Activated CD8-positive, alpha-beta memory T cell treated with anti-CD3 and anti-CD28 coated beads, Interleukin-2, amount 50 U/mL, for 4 hours (primary cell): ENCODE data around the gene ANKFY1.

Source experiments
- DNase-seq: peaks from one replicate; pipeline ENCODE4 v3.0.0-alpha.2; 2020

The ANKFY1 gene, protein sequence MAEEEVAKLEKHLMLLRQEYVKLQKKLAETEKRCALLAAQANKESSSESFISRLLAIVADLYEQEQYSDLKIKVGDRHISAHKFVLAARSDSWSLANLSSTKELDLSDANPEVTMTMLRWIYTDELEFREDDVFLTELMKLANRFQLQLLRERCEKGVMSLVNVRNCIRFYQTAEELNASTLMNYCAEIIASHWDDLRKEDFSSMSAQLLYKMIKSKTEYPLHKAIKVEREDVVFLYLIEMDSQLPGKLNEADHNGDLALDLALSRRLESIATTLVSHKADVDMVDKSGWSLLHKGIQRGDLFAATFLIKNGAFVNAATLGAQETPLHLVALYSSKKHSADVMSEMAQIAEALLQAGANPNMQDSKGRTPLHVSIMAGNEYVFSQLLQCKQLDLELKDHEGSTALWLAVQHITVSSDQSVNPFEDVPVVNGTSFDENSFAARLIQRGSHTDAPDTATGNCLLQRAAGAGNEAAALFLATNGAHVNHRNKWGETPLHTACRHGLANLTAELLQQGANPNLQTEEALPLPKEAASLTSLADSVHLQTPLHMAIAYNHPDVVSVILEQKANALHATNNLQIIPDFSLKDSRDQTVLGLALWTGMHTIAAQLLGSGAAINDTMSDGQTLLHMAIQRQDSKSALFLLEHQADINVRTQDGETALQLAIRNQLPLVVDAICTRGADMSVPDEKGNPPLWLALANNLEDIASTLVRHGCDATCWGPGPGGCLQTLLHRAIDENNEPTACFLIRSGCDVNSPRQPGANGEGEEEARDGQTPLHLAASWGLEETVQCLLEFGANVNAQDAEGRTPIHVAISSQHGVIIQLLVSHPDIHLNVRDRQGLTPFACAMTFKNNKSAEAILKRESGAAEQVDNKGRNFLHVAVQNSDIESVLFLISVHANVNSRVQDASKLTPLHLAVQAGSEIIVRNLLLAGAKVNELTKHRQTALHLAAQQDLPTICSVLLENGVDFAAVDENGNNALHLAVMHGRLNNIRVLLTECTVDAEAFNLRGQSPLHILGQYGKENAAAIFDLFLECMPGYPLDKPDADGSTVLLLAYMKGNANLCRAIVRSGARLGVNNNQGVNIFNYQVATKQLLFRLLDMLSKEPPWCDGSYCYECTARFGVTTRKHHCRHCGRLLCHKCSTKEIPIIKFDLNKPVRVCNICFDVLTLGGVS

DNA sequence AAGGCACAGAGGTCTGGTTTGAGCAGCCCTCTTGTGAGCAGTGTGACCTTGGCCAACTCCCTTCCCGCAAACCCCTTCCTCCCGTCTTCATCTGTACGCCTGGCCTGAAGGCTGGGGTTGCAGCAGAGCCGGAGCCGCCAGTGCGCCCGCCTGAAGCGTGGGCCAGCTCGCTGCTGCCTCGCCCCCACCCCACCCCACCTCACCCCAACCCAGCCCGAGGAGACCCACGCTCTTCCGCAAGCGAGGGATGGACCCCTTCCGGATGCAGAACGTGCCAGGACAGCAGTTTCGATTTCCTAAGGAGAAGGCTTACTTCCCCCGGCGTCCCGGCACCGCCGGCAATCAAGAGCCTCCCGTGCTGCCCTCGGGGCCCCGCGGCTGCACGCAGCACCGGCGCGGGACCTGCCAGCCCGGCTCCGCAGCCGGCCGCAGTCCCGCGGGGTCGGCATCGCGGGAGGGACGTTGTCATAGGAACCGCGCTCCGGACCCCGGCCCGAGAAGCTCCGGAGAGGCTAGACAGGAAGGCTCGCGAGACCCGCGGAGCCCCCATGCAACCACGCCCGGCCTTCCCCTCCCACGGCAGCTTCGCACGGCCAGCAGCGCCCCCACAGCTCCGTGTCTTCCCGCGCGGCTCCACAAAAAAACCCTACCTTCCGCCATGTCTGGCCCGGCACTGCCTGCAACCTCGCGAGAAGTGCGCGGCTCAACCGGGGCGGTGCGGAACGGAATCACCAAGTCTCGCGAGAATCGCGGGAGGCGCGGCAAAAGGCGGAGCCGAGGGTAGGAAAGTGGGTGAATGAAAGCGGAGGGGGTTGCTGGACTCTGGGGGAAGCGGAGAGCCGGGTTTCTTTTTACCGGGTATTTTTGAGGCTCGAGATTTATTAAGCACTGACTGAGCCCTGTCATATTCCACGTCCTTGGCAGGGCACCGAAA, at the start of gene ANKFY1:
ANKFY1 (minus strand) TSS at position 698 of the 934 bp plus-strand sequence; CDS start at position 660, 38 bp downstream.
- DNase-seq = peak; percentile 98

DNA sequence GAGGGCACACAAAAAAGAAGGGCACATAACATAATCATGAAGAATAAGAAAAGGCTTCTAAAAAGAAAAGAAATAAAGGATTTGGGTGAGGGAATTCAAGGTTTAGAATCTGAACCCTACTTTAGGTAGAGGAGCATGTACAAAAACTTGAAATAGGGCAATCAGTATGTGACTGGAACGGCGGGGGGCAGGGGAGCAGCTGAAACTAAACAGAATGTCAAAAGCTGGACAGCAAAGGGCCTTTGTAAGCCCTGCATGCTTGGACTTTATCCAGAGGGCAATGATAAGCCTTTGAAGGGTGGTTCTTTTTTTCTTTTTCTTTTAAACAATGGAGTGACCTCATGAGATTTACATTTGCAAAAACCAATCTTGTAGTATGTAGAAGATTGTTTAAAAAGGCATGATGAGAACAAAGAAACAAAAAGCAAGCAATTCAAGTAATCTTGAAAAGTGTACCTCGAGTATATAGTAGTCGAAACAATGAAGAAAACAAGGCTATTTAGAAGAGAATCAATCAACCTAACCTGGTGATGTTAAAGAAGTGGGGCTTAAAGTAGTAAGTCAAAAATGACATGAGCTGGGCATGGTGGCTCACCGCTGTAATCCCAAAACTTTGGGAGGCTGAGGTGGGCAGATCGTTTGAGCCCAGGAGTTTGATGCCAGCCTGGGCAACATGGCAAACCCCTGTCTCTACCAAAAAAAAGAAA, 46.7 kb upstream of the ANKFY1 start:
- DNase-seq = no peak

DNA sequence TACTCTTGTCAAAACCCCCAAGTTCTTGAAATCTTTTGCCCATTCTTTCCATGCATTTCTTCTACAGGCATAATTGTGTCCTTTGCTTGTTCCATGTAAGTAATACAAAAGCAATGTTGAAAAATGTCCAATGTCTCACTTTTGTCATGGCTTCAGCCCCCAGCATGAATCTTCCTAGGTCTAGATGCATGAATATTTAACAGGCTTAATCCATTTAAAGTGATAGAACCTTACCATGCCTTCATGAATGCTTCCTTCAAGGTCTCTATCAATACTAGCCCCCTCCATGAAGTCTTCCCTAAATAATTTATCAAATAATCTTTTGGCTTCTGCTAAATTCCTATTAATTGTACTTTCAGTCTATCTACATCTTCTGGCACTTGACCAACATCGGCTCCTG, 46.1 kb upstream of the ANKFY1 start:
- DNase-seq = no peak

DNA sequence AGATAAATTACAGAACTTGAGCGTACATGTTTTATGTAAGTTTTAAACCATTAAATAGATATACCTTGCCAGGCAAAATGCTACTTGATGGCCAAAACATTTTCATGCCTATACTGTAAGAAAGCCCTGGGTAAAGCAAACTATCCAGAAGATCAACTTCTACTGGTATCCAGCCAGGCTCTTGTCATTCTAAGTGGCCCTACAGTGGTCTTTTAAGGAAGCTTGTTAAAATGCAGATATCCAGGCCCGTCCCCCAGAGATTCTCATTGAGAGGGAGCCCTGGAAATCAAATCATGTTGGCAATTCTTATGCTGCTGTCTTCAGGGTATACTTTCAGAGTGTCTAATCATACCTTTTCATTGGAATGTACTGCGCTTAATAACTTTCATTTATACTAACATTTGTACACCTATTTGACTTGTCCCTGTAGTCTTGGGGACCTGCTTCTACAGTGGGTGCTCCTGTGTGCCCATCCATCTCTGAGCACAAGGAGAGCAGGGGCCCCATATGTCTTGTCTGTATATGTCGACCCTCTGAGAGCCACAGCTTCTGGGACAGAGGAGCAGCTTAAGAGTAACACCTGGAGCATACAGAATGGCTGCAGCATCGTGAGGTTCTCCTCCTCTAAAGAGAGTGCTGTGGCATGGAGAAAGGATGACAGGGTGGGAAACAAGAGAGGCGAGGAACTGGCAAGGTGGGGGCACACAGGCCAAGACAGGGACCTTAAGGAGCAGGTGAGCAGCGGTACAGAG, 43.6 kb upstream of the ANKFY1 start:
- no peak for DNase-seq

DNA sequence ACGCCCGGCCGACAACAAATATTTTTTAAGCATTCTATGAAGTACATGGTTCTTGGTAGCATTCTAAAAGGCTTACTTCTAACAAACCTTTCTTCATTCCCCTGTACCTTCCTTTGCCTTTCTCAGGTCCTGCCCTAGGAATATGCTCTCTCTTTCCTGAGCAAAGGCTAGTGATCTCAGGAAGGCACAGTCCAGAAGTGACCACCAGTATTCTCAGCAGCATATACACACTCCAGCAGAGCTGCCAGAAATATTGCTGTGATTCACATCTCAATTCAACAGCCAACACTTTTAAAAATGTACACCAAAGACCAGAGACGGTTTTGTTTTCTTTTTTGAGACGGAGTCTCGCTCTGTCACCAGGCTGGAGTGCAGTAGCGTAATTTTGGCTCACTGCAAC, 41.4 kb upstream of the ANKFY1 start:
- DNase-seq = no peak

DNA sequence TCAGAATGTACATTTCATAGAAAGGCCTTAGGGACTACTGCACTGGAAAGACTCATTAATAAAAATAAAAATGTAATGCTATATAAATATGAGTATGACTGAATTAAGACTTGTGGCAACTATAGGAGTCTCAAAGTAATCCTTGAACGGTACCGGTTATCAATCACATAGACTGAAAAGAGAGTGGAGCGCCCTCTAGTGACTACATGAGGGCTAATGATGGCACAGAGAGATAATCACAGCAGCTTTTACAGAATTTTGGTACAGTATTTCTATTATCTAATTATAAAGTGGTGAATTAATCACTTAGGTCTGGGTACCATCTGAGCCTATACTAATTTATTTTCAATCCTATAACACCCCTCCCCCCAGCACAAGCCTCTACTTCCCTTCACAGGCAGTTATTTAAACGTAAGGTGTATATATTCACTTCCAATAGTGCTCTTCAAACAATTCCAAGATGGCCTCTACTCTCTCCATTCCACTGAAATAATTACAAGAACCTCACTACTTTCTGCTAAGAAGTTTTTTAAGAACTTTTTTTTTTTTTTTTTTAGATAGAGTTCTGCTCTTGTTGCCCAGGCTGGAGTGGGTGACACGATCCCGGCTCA, 40.7 kb upstream of the ANKFY1 start:
- DNase-seq = peak; percentile 51

DNA sequence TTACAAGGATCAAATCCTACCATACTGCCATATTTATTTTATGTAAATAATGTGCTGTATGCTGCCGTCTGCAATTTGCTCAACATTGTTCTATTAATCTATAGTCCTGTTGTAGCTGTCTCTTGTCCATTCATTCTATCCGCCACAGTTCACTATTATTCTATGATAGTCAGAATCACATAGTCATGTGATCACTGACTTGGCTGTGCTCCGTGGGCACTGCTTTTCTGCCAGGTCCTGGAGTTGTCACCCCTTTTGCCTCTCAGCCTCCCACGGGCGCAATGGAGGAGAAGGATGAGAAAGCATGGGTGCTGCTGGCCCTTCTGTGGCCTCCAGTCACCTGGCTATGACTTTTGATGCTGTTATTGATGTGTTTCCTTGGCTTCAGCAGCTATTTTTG, 37.3 kb upstream of the ANKFY1 start:
- DNase-seq = no peak

DNA sequence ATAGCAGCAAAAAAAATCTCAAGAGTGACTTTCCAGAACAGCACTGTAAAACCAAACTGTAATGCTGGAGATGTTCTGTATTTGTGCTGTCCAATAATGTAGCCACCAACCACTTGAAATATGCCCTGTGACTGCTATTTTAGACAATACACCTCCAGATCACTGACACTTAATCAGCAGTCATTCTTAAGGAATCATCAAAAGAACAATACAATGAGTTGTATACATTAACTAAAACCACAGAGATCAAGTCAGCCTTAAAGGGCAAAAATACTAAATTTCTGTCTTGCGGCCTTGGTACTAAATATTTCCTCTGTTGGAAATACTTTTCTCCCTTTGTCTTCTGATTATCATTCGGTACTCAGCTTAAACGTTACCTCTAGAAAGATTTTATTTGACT, 33.6 kb upstream of the ANKFY1 start:
- DNase-seq = no peak

DNA sequence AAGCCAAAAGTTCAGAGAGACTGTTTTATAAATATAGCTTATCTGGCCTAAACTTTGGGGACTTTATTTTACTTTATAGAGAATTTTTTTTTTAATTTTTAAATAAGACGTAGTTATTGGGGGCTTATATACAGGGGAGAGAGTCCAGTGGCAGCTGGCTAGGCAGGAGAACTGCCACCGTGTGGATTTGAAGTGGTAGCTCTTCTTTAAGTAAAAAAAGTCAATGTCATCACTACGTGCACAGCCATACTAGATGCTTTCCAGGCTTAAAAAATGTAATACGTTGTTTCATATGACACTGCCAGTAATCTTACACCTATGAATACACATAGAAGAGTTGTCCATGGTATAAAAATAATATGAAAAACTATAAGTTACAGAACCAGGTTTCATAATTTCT, 31.9 kb upstream of the ANKFY1 start:
- DNase-seq = no peak

DNA sequence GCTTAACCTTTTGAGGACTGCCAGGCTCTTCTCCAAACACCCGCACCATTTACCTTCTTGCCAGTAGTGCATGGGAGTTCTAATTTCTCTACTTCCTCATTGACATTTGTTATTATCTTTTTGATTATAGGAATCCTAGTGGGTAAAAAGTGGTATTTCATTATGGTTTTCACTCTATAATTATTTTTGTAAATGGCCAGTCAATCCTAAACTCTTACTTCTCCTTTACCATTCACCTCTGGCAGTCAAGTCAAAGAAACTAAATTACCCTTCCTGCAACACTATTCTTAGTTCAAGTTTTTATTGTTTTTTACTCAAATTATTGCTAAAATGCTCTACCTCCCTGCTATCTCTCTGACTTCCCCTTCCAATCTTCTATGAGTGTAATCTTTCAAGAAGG, 29.8 kb upstream of the ANKFY1 start:
- DNase-seq = no peak

DNA sequence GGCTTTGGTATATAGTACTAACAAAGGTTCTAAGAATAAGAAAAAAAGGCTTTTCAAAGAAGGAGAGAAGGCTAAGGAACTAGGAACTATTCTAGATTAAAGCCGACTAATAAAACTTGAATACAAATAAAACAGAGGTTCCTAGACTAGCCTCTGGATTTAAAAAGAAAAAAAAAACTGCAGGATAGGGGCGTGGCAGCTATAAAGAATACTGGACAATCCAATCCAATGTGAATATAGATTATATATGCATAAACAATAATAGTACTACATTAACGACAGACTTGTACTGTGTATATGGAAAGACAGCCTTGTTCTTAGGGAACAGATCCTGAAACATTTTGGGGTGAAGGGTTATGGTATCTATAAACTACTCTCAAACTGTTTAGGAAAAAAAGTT, 23.9 kb upstream of the ANKFY1 start:
- no peak for DNase-seq

DNA sequence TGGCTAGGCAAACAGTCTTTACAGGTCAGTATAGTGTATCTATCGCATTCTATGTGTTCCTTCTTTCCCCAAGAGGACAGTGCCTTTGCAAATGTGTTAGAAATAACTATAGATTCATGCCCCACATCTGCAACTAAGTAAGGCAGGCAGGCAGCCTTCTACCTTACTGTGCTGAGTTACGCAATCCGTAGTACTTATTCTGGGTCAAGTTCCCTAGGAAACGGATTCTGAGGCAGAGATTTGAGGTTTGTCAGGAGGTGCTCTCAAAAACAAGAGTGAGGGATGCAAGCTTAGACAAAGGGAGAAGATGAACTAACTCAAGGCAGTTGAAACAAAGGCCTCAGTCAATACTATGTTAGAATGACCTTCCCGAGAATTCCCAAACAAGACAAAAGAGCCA, 12.7 kb upstream of the ANKFY1 start:
- no peak for DNase-seq

DNA sequence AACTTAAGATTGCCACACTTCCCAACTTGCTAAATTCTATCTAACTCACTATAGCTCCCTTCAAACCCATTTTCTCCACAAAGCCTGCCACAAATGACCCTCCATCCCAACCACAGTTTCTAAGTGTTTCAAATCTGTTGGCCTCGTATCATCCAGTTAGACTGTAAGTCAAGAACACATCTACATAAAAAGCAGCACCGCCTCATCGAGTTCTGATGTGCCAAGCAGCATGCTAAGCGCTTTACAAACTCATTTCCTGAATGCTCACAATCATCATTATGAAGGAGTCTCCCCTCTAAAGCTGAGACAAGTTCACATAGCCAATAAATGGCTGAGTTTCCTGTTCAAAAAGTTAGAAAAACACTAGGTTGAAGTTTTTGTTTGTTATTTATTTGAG, 9.2 kb upstream of the ANKFY1 start:
- no peak for DNase-seq

DNA sequence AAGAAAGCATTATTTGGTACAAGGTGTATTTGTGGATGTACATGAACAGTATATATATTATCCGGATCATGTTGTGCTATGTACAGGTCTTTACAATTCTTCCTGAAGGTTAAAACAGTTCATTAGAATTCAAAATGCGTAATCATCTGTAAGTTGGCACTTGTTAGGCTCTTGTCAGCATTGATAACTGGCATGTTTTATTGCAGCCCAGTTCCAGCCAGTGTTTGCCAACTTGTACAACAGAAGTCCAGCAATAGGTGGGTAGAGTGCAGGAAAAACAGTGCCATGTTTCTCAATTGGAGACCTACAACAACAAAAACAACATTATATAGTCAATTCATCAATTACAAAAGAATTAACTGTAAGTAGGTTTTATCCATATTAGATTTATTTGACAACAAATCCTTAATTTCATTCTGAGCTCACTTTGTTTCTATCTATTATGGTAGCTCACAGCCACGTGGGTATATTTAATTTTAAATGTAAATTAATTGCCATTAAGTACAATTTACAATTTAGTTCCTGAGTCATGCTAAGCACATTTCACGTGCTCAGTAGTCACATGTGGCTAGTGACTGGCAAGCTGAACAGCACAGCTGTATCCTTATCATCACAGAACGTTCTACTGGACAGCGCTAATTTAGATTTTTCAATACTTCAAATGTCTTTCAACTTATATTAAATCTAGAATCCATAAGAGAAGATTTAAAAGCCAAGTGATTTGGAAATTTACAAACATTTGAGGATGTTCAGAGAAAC, 8.6 kb upstream of the ANKFY1 start:
- DNase-seq = no peak

DNA sequence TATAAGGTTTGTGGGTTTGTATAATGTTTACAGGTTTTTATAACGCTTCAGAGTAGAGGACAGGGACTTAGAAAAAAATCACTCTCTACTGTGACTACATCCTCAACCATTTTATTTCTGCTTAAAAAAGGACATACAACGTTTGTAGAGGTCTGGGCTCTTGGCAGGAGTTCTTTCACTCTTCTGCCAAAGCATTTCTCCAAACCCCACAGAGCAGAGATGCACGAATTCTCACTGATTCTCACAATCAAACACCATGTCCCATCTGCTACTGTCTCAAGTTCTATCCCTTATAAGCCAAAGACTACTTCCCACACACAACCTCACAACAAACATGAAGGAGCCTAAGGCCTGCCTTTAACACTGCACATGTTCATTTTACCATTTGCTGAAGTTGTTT, 7.0 kb upstream of the ANKFY1 start:
- DNase-seq = no peak

DNA sequence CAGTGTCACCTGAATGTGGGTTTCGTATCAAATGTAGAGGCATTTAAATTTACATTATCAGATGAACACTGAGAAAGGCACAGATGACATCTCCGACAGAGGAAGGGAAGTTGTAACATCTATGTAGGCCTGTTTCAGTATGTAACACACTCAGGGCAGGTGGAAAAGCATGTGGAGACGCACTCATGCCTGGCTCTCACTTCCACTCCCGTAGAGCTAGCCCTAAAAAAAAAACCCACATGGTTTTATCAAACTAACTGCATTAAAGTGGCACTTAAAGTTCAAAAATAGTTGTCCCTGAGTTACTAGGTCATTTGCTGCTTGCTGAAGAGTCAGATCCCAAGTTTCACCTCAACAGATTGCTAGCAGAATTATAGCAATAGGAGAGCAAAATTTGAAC, 6.1 kb upstream of the ANKFY1 start:
- DNase-seq = no peak

DNA sequence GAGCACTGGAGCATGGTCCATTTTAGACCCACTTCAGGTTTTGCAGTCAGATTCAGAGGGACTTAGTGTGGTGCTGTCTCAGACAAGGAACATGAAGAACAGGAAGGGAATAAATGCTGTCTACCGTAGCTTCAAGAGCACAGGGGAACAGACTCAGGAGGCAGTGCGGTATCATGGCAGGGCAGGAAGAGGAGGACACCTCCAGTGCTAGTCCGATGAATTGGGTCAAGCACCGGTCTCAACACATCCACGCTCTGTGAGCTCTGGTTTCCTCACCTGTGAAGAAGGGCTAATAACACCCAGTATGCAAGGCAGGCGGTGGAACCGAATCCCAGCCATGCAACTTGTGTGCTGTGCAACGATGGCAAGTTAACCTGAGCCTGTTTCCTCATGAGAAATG, 3.6 kb upstream of the ANKFY1 start:
- no peak for DNase-seq

DNA sequence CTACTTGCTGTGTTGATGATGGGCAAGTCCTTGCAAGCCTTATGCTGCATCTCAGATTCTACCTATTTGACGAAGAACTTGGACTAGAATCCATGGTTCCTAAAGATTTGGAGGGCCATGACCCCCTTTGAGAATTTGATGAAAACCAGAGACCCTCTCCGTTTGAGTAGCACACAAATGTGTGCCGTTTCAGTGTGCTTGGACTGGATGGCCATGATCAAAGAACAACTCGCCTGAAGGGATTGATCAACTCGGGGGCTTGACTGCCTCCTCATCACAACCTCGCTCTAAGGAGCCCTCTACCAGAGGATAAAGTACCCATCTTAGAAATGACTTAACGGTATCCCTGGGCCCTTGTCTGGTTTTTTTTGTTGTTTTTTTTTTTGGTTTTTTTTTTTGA, 2.8 kb upstream of the ANKFY1 start:
- no peak for DNase-seq

DNA sequence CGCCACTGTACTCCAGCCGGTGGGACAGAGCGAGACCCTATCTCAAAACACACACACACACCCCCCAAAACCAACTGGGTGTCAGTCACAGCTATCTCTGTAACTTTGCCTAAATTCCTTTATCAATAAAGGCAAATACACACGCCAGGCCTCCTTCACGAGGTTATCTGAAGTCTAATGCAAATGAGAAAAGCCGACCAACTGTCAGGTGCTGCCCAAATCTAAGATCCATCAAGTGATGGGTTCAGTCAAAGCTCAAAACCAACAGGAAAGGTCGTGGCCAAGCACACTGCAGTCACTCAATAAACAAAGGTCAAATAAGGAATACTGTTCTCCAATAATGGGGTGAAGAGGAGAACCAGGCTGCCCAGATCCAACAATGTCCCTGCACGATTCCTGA, 1.1 kb downstream of the ANKFY1 start:
- no peak for DNase-seq

DNA sequence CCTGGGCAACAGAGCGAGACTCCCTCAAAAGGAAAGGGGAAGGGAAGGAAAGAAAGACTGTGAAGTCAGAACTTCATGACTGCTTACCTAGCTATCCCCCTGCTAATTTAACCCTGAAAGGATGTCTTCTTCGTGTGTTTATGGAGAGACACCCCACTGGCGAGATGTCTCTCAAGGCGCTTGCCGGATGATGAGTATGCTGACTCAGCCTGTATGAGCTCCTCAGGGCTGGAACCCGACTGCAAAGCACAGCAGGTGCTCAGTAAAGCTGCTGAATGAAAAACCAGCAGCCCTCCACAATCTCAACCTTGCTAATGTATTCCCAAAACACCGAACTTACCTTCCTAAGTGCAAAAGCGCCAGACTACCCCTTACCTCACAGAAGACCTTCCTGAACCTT, 2.3 kb downstream of the ANKFY1 start:
- no peak for DNase-seq
